ENCODE data around the gene TAPBP.
"Not testable (repeated sequence)": the region's sequence is repeated elsewhere in the genome, so short reads cannot be mapped to it uniquely, and the experiment has no call there.

Gene TAPBP

GRCh38 chr6:33273129-33273923 lies 40.6 kb downstream of the TAPBP start:
- no peak for TF ChIP-seq CTCF (conservative IDR thresholded peaks at IDR 0.05; ENCODE audit: low read length)
- no peak for DNase-seq (ENCODE audit: low read depth)
- H3K4me3 ChIP-seq (ENCODE audit: low read length), result peak overlapping the region; percentile 96

GRCh38 chr6:33272275-33273128 lies 41.4 kb downstream of the TAPBP start:
- no peak for TF ChIP-seq CTCF (conservative IDR thresholded peaks at IDR 0.05; ENCODE audit: low read length)
- peak overlapping the region; percentile 96 for H3K4me3 ChIP-seq (ENCODE audit: low read length)
- DNase-seq (ENCODE audit: low read depth), result peak; percentile 8

- H3K4me3 ChIP-seq (ENCODE audit: low read length), result peak within 1 kb of the TSS; percentile 96
- TF ChIP-seq CTCF (conservative IDR thresholded peaks at IDR 0.05; ENCODE audit: low read length), result no peak
- peak; percentile 99 for DNase-seq (ENCODE audit: low read depth)
These were observed 42.2 kb downstream of the TAPBP start, which contains the start of the genes RPS18 and VPS52 for GRCh38 chr6:33271468-33272274. Gene RPS18, plus strand, starts transcription at chr6:33272075. Its CDS starts 45 bp downstream, at chr6:33272120. Gene VPS52, minus strand, starts transcription at chr6:33271876. Its CDS starts 201 bp downstream, at chr6:33271675.

- peak overlapping the region; percentile 96 for H3K4me3 ChIP-seq (ENCODE audit: low read length)
- TF ChIP-seq CTCF (conservative IDR thresholded peaks at IDR 0.05; ENCODE audit: low read length), result no peak; the same call in 1 of the 2 replicates
- peak; percentile 20 for DNase-seq (ENCODE audit: low read depth)
These were observed 42.8 kb downstream of the TAPBP start for GRCh38 chr6:33271117-33271467.

- no peak for TF ChIP-seq CTCF (conservative IDR thresholded peaks at IDR 0.05; ENCODE audit: low read length)
- no peak overlapping the region for H3K4me3 ChIP-seq (ENCODE audit: low read length)
- DNase-seq (ENCODE audit: low read depth), result no peak
These were observed 49.9 kb downstream of the TAPBP start for GRCh38 chr6:33264015-33264414.

- DNase-seq (ENCODE audit: low read depth), result not testable (repeated sequence)
These were observed 51.4 kb downstream of the TAPBP start for GRCh38 chr6:33262490-33262889.

GRCh38 chr6:33259032-33259431 lies 54.8 kb downstream of the TAPBP start:
- DNase-seq (ENCODE audit: low read depth), result no peak
- H3K4me3 ChIP-seq (ENCODE audit: low read length), result no peak overlapping the region
- no peak for TF ChIP-seq CTCF (conservative IDR thresholded peaks at IDR 0.05; ENCODE audit: low read length)

More at GRCh38 chr6:33262490-33262889, 51.4 kb downstream of the TAPBP start:
- H3K4me3 ChIP-seq (ENCODE audit: low read length), result not testable (repeated sequence)
